Peyer's patch (tissue), 4 donors: ENCODE data around the gene CHRNB4. TPM values are rescaled to one million over a fixed set of nuclear protein-coding genes. Genes with fewer than 3 reads are reported as not detected.

Experiments used
- DNase-seq, 3 donors: peaks; one replicate each; pipeline ENCODE4 v3.0.0-alpha.2; 2017 to 2019
- H3K27ac ChIP-seq, 4 donors: fragments of 200-600 bp; sonication (generic); one replicate each; pipeline ENCODE4 v1.5.1; 2016 to 2019
- H3K27me3 ChIP-seq, 2 donors: fragments of 200-600 bp; sonication (generic); one replicate each; pipeline ENCODE4 v1.5.1; 2019
- H3K36me3 ChIP-seq, 3 donors: fragments of 200-600 bp; sonication (generic); one replicate each; pipeline ENCODE4 v1.5.1; 2016 to 2019
- H3K4me1 ChIP-seq, 4 donors: fragments of 200-600 bp; sonication (generic); one replicate each; pipeline ENCODE4 v1.5.1; 2016 to 2019
- H3K4me3 ChIP-seq, 4 donors: fragments of 200-600 bp; sonication (generic); 1 replicate in 3 of 4; 2 replicates in 1 of 4; pipeline ENCODE4 v1.5.1; 2016 to 2019; ENCODE audit warnings: mild to moderate bottlenecking in 1 of 4
- H3K9me3 ChIP-seq, 4 donors: fragments of 200-600 bp; sonication (generic); one replicate each; pipeline ENCODE4 v1.5.1; 2016 to 2019; ENCODE audit warnings: mild to moderate bottlenecking in 1 of 4
- POLR2A ChIP-seq, 2 donors: fragments of 450-650 bp; IDR thresholded peaks; one replicate each; pipeline ENCODE4 v1.5.1; 2017; ENCODE audit warnings: antibody characterized with exemption in 2 of 2, mild to moderate bottlenecking in 2 of 2, moderate library complexity in 2 of 2
- total RNA-seq, 4 donors: library from RNA; depleted of rRNA; stranded (reverse); fragments of >200 nt; gene quantifications; one replicate each; pipeline ENCODE4 v1.1.0, GENCODE V29; 2016
- TF ChIP-seq, protein P1 (sequence below), 6 experiments: fragments of 450-650 bp in 4 of 6; fragments of 200-600 bp in 2 of 6; sonication (generic) in 1 of 6; IDR thresholded peaks; one replicate each; pipeline ENCODE4 v1.5.1; 2017 to 2019; ENCODE audit warnings: antibody characterized with exemption in 6 of 6, mild to moderate bottlenecking in 3 of 6, moderate library complexity in 1 of 6

Gene CHRNB4
- total RNA-seq, 4 donors from 2014 or later = not detected

DNA sequence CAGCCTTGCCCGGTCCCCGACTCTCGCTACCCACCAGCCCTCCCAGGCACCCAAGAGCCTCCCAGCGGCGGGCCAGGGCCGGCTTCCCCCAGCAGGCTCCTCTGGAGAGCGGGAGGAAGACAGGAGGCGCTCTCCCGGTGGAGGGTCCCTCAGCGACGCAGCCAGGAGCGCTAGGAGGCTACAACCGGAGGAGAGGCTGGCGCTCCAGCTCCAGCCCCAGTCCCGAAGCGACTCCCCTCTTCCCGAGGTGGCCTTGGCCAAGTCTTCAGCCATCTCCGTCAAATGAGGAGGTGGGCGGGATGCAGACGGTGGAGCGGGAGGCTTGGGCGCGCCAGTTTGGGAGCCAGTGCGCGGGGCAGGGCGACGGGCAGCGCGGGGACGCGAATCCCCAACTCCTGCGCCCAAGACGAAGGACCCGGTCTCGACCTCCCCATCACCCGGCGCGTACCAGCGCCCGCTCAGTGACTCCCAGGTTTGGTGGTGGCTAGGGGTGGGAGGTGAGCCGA is 20.9 kb downstream of the CHRNB4 start:
- no peak overlapping the region for H3K27ac ChIP-seq
- DNase-seq = no peak

DNA sequence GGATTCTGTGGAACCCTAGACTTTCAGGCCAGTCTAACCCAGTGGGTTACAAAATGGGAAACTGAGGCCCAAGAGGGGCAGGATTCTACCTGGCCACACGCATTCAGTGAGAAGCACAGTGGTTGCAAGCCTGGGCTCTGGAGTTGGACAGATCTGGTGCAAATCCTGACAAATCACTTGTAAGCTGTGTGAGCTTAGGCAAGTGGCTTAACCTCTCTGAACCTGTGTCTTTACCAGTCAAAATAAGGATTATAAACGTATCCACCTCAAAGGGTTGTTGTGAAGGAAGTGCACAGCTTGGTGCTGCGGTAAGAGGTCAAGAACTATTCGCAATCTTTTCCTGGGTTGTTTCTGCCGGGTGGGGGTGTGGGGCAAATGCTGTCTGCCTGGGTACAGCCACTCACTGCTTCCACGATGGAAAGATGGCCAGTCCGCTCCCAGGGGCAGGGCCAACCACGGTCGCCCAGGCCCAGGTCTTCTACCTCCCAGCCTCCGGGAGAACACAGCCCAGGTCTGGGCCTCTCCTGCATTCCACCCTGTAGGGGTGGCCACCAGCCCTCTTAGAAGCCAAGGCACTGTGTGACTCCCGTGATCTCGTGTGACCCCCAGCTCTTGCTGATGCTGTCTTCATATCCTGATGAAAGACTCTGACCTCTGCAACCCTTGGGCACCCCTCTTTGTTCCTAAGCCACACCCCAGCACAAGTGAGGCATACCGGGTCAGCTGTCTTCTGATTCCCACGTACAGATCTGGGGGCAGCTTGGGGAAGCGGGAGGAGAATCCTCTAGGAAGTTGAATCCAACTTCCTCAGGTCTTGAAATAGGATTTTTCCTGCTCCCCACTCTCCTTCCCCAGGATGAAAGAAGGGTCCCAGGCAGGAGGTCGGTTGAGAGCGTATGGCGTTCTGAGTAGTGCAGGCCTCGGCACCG is 21.7 kb downstream of the CHRNB4 start:
- H3K36me3 ChIP-seq = no peaks in the 10 kb centered on the region
- H3K27ac ChIP-seq = no peak overlapping the region
- H3K27me3 ChIP-seq = peaks cover 0 to 14% of the 10 kb centered on the region in 2 donors
- H3K9me3 ChIP-seq = no peaks in the 10 kb centered on the region
- no peak for TF ChIP-seq POLR2A (IDR thresholded peaks at IDR 0.05)
- TF ChIP-seq, protein P1, sequence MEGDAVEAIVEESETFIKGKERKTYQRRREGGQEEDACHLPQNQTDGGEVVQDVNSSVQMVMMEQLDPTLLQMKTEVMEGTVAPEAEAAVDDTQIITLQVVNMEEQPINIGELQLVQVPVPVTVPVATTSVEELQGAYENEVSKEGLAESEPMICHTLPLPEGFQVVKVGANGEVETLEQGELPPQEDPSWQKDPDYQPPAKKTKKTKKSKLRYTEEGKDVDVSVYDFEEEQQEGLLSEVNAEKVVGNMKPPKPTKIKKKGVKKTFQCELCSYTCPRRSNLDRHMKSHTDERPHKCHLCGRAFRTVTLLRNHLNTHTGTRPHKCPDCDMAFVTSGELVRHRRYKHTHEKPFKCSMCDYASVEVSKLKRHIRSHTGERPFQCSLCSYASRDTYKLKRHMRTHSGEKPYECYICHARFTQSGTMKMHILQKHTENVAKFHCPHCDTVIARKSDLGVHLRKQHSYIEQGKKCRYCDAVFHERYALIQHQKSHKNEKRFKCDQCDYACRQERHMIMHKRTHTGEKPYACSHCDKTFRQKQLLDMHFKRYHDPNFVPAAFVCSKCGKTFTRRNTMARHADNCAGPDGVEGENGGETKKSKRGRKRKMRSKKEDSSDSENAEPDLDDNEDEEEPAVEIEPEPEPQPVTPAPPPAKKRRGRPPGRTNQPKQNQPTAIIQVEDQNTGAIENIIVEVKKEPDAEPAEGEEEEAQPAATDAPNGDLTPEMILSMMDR (IDR thresholded peaks at IDR 0.05) = no peak
- DNase-seq = no peak
- peak overlapping the region in 1 of 4 donors; percentile 39 for H3K4me3 ChIP-seq
- H3K4me1 ChIP-seq = peaks cover 0 to 21% (median 5%) of the 10 kb centered on the region in 4 donors

More for the DNA sequence above, 20.9 kb downstream of the CHRNB4 start:
- Histone ChIP-seq H3K27me3 (peaks cover 0 to 14% of the 10 kb centered on the region in 2 donors), H3K9me3 (no peaks in the 10 kb centered on the region), H3K4me1 (peaks cover 0 to 21% (median 5%) of the 10 kb centered on the region in 4 donors), H3K36me3 (no peaks in the 10 kb centered on the region), H3K4me3 (peak overlapping the region in 3 of 4 donors; percentile 29 to 39 (median 35))
- TF ChIP-seq, protein P1 (IDR thresholded peaks at IDR 0.05) = no peak
- no peak for TF ChIP-seq POLR2A (IDR thresholded peaks at IDR 0.05)

DNA sequence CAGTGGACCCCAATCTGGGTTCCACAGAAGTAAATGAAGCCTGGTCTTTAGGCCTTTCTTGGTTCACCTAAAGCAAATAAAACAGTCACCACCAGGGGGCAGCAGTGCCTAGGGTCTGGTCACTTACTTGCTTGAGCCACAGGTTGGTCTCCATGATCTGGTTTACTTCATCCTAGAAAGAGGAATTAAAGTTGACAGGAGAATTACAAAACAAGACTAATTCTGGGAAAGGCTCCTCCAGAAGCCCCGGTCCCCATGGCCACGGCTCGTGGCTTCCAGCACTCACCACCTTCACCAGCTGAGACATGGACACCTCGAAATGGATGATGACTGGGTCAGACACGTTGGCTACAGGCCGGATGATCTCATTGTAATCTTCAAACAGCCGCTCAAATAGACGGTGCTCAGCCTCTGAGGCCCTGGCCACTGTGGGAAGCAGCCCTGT is 22.5 kb downstream of the CHRNB4 start:
- no peaks in the 10 kb centered on the region for H3K9me3 ChIP-seq
- no peaks in the 10 kb centered on the region for H3K36me3 ChIP-seq
- peaks cover 0 to 14% of the 10 kb centered on the region in 2 donors for H3K27me3 ChIP-seq
- no peak overlapping the region for H3K4me3 ChIP-seq
- DNase-seq = peak; percentile 73 to 96 (median 87)
- H3K27ac ChIP-seq = no peak overlapping the region
- peaks cover 0 to 21% (median 5%) of the 10 kb centered on the region in 4 donors for H3K4me1 ChIP-seq
- TF ChIP-seq, protein P1 (IDR thresholded peaks at IDR 0.05) = peak; percentile 69 to 90 (median 83)
- no peak for TF ChIP-seq POLR2A (IDR thresholded peaks at IDR 0.05)

DNA sequence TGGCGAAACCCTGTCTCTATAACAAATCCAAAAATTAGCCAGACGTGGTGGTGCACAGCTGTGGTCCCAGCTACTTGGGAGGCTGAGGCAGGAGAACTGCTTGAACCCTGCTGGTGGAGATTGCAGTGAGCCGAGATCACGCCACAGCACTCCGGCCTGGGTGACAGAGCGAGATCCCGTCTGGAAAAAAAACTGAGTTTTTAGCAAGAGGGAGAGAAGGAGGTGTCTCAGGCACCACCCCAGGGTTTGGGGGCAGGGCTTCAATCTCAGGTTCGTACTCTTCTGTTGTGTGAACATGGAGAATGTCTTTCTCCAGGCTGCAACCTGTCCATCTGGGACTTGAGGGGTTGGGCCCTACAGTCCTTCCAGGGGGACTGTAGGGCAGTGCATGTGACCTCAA is 22.9 kb downstream of the CHRNB4 start:
- Histone ChIP-seq H3K9me3 (no peaks in the 10 kb centered on the region), H3K27me3 (peaks cover 0 to 14% of the 10 kb centered on the region in 2 donors), H3K4me1 (peaks cover 0 to 21% (median 5%) of the 10 kb centered on the region in 4 donors), H3K4me3 (no peak overlapping the region), H3K27ac (no peak overlapping the region), H3K36me3 (no peaks in the 10 kb centered on the region)
- no peak for DNase-seq
- TF ChIP-seq, protein P1 (IDR thresholded peaks at IDR 0.05) = no peak
- TF ChIP-seq POLR2A (IDR thresholded peaks at IDR 0.05) = no peak

DNA sequence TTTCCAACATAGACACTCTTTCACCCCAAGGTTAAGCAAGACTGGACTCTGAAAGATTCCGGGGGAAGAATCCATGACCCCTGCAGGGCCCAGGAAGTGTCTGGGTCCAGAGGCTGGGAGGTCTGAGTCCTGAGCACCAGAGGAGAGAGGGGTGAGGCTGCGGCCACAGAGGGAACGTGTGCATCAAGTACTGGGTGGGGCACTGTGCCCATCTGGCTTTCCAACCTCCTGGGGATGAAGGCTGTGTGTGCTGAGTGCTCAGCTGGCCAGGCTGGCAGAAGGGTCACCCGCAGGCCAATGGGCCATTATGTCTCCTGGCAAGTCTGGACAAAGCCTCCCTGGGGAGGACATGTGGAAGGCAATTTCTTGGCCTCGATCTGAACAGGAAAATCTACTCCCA is 23.5 kb downstream of the CHRNB4 start:
- H3K4me3 ChIP-seq = no peak overlapping the region
- TF ChIP-seq POLR2A (IDR thresholded peaks at IDR 0.05) = no peak
- TF ChIP-seq, protein P1 (IDR thresholded peaks at IDR 0.05) = no peak
- DNase-seq = peak in 1 of 3 donors; percentile 31
- peaks cover 0 to 14% of the 10 kb centered on the region in 2 donors for H3K27me3 ChIP-seq
- no peaks in the 10 kb centered on the region for H3K9me3 ChIP-seq
- H3K36me3 ChIP-seq = no peaks in the 10 kb centered on the region
- no peak overlapping the region for H3K27ac ChIP-seq
- peaks cover 0 to 21% (median 5%) of the 10 kb centered on the region in 4 donors for H3K4me1 ChIP-seq
